Neural cell (in vitro differentiated cells): ENCODE data around the gene GPRC6A. TPM values are rescaled to one million over a fixed set of nuclear protein-coding genes. Genes with fewer than 3 reads are reported as not detected.

ENCODE experiments used
- H2AFZ ChIP-seq: fragments of 200-600, 300-800 bp; sonication (generic), shearing (Covaris generic); 2 replicates; pipeline ENCODE4 v1.6.0; 2014; ENCODE audit warnings: low read depth, mild to moderate bottlenecking, antibody characterized with exemption, low read length, moderate library complexity
- H3F3A ChIP-seq: fragments of 200-600 bp; shearing (Covaris generic); 2 replicates; pipeline ENCODE4 v1.6.1; 2016; ENCODE audit warnings: mild to moderate bottlenecking, moderate library complexity, mixed read lengths, antibody characterized with exemption, low read length; ENCODE audit not compliant: insufficient read depth, poor library complexity, severe bottlenecking
- H3K27ac ChIP-seq: fragments of 200-600, 300-800 bp; sonication (generic), shearing (Covaris generic); 2 replicates; pipeline ENCODE4 v1.5.1; 2014; ENCODE audit warnings: mild to moderate bottlenecking, low read length, moderate library complexity
- H3K27me3 ChIP-seq: fragments of 300-800, 200-600 bp; sonication (generic), shearing (Covaris generic); 2 replicates; pipeline ENCODE4 v1.6.0; 2014; ENCODE audit warnings: mild to moderate bottlenecking, low read depth, low read length, moderate library complexity; ENCODE audit not compliant: insufficient read depth
- H3K36me3 ChIP-seq: fragments of 300-800, 200-600 bp; sonication (generic), shearing (Covaris generic); 2 replicates; pipeline ENCODE4 v1.5.1; 2014; ENCODE audit warnings: mild to moderate bottlenecking, antibody characterized with exemption, low read length, moderate library complexity; ENCODE audit not compliant: insufficient read depth
- H3K4me2 ChIP-seq: fragments of 300-800, 200-600 bp; sonication (generic), shearing (Covaris generic); 2 replicates; pipeline ENCODE4 v1.6.0; 2014; ENCODE audit warnings: mild to moderate bottlenecking, low read length
- H3K4me3 ChIP-seq: fragments of 300-800, 200-600 bp; sonication (generic), shearing (Covaris generic); 2 replicates; pipeline ENCODE4 v1.5.1; 2014; ENCODE audit warnings: mild to moderate bottlenecking, low read length, moderate library complexity
- H3K79me2 ChIP-seq: fragments of 200-600 bp; shearing (Covaris generic); replicated peaks from 2 replicates; pipeline ENCODE4 v1.6.0; 2014; ENCODE audit warnings: mild to moderate bottlenecking, low read length, moderate library complexity; ENCODE audit not compliant: insufficient read depth
- H3K9ac ChIP-seq: fragments of 300-800, 200-600 bp; sonication (generic), shearing (Covaris generic); 2 replicates; pipeline ENCODE4 v1.6.1; 2016; ENCODE audit warnings: mild to moderate bottlenecking, low read length, mixed read lengths
- H3K9me2 ChIP-seq: fragments of 200-600 bp; shearing (Covaris generic); 2 replicates; pipeline ENCODE4 v1.6.1; 2016; ENCODE audit warnings: mild to moderate bottlenecking, low read length, mixed read lengths; ENCODE audit not compliant: insufficient read depth
- H3K9me3 ChIP-seq: fragments of 200-600, 300-800 bp; sonication (generic), shearing (Covaris generic); 2 replicates; pipeline ENCODE4 v1.6.1; 2016; ENCODE audit warnings: mild to moderate bottlenecking, mixed run types, low read length, moderate library complexity, mixed read lengths
- H4K20me1 ChIP-seq: fragments of 200-600 bp; shearing (Covaris generic); 2 replicates; pipeline ENCODE4 v1.6.1; 2016; ENCODE audit warnings: mild to moderate bottlenecking, mixed run types; ENCODE audit not compliant: insufficient read depth
- EP300 ChIP-seq: fragments of 450-650 bp; conservative IDR thresholded peaks from 2 replicates; pipeline ENCODE4 v1.6.1; 2014; ENCODE audit warnings: antibody characterized with exemption, mild to moderate bottlenecking, moderate library complexity; ENCODE audit not compliant: poor library complexity, severe bottlenecking
- EZH2 ChIP-seq: fragments of 200-600, 300-800 bp; shearing (Covaris generic), sonication (generic); IDR thresholded peaks from 2 replicates; pipeline ENCODE4 v1.6.1; 2014; ENCODE audit warnings: antibody characterized with exemption, low read length, borderline replicate concordance, mild to moderate bottlenecking; ENCODE audit not compliant: insufficient read depth, poor library complexity, severe bottlenecking
- MXI1 ChIP-seq: fragments of 450-650 bp; conservative IDR thresholded peaks from 2 replicates; pipeline ENCODE4 v1.6.1; 2014; ENCODE audit warnings: antibody characterized with exemption, mild to moderate bottlenecking; ENCODE audit not compliant: poor library complexity, severe bottlenecking
- POLR2AphosphoS5 ChIP-seq: IDR thresholded peaks from 2 replicates; pipeline ENCODE4 v1.6.1; 2012
- RAD21 ChIP-seq: fragments of 450-650 bp; conservative IDR thresholded peaks from 2 replicates; pipeline ENCODE4 v1.6.1; 2014; ENCODE audit warnings: antibody characterized with exemption, mild to moderate bottlenecking, moderate library complexity
- SMC3 ChIP-seq: fragments of 450-650 bp; conservative IDR thresholded peaks from 2 replicates; pipeline ENCODE4 v1.6.1; 2014; ENCODE audit warnings: antibody characterized with exemption, mild to moderate bottlenecking, moderate library complexity; ENCODE audit not compliant: poor library complexity
- TAF1 ChIP-seq: IDR thresholded peaks from 2 replicates; pipeline ENCODE4 v1.6.1; 2012; ENCODE audit warnings: low read depth
- polyA plus RNA-seq: library from polyadenylated mRNA; depleted of rRNA; stranded (reverse); fragments of >200 nt; gene quantifications from 2 replicates; pipeline ENCODE4 v1.2.3, GENCODE V29; 2014
- TF ChIP-seq, protein P1 (sequence below): IDR thresholded peaks from 2 replicates; pipeline ENCODE4 v1.6.1; 2012; ENCODE audit warnings: borderline replicate concordance
- TF ChIP-seq, protein P2 (sequence below): fragments of 450-650 bp; IDR thresholded peaks from 2 replicates; pipeline ENCODE4 v1.5.1; 2014; ENCODE audit warnings: antibody characterized with exemption, mild to moderate bottlenecking, moderate library complexity; ENCODE audit not compliant: poor library complexity, severe bottlenecking

Gene GPRC6A
- polyA plus RNA-seq, 1 donor from 2014 or later = not detected

DNA sequence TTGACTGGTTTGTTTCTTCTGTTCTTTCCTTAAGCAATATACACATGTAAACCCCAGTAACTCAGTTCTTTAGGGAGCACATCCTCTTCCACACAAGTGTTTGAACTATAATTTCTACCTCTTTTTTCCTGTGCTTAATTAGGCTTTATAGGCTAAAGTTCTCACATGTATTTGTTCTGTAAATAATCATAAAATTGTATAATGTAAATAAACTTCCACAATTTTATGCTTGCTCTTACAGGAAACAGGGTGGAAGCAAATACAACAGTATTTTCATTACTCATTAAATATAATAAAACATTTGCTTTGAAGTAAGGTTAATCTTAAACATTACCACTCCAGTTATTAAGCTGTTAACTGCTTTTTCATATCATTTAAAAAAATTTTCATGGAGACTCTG is 26.9 kb downstream of the GPRC6A start:
- H3K27me3 ChIP-seq = no peaks in the 10 kb centered on the region
- H4K20me1 ChIP-seq = no peaks in the 10 kb centered on the region
- no peaks in the 10 kb centered on the region for H3K36me3 ChIP-seq
- H3F3A ChIP-seq = no peaks in the 10 kb centered on the region
- no peaks in the 10 kb centered on the region for H3K79me2 ChIP-seq
- H3K4me3 ChIP-seq = no peak overlapping the region
- H3K9me2 ChIP-seq = no peaks in the 10 kb centered on the region
- TF ChIP-seq EZH2 (no peak), RAD21 (no peak), POLR2AphosphoS5 (no peak), TAF1 (no peak), SMC3 (no peak), EP300 (no peak), MXI1 (no peak)
- TF ChIP-seq, protein P1, sequence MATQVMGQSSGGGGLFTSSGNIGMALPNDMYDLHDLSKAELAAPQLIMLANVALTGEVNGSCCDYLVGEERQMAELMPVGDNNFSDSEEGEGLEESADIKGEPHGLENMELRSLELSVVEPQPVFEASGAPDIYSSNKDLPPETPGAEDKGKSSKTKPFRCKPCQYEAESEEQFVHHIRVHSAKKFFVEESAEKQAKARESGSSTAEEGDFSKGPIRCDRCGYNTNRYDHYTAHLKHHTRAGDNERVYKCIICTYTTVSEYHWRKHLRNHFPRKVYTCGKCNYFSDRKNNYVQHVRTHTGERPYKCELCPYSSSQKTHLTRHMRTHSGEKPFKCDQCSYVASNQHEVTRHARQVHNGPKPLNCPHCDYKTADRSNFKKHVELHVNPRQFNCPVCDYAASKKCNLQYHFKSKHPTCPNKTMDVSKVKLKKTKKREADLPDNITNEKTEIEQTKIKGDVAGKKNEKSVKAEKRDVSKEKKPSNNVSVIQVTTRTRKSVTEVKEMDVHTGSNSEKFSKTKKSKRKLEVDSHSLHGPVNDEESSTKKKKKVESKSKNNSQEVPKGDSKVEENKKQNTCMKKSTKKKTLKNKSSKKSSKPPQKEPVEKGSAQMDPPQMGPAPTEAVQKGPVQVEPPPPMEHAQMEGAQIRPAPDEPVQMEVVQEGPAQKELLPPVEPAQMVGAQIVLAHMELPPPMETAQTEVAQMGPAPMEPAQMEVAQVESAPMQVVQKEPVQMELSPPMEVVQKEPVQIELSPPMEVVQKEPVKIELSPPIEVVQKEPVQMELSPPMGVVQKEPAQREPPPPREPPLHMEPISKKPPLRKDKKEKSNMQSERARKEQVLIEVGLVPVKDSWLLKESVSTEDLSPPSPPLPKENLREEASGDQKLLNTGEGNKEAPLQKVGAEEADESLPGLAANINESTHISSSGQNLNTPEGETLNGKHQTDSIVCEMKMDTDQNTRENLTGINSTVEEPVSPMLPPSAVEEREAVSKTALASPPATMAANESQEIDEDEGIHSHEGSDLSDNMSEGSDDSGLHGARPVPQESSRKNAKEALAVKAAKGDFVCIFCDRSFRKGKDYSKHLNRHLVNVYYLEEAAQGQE = no peak
- TF ChIP-seq, protein P2, sequence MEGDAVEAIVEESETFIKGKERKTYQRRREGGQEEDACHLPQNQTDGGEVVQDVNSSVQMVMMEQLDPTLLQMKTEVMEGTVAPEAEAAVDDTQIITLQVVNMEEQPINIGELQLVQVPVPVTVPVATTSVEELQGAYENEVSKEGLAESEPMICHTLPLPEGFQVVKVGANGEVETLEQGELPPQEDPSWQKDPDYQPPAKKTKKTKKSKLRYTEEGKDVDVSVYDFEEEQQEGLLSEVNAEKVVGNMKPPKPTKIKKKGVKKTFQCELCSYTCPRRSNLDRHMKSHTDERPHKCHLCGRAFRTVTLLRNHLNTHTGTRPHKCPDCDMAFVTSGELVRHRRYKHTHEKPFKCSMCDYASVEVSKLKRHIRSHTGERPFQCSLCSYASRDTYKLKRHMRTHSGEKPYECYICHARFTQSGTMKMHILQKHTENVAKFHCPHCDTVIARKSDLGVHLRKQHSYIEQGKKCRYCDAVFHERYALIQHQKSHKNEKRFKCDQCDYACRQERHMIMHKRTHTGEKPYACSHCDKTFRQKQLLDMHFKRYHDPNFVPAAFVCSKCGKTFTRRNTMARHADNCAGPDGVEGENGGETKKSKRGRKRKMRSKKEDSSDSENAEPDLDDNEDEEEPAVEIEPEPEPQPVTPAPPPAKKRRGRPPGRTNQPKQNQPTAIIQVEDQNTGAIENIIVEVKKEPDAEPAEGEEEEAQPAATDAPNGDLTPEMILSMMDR = no peak
- H3K9me3 ChIP-seq = no peaks in the 10 kb centered on the region
- H3K4me2 ChIP-seq = no peak overlapping the region
- no peak overlapping the region for H2AFZ ChIP-seq
- H3K9ac ChIP-seq = no peak overlapping the region
- no peak overlapping the region for H3K27ac ChIP-seq

DNA sequence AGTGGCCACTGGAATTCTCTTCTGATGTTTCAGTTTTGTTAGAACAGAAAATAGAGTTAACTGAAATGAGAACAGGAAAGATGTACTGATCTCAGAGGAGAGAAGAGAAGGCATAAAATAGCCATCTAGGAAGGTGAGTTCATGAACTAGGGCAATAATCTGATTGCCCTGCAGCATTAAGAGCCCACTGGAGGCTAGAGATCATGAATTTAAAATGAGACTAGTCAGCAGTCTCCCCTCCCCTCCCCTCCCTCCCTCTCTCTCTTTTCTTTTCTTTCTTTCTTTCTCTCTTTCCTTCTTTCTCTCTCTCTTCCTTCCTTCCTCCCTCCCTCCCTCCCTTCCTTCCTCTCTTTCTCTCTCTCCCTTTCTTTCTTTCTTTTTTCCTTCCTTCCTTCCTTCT is 28.9 kb downstream of the GPRC6A start:
- Histone ChIP-seq H3K9me2 (no peaks in the 10 kb centered on the region), H3K9ac (no peak overlapping the region), H3F3A (no peaks in the 10 kb centered on the region), H3K4me2 (no peak overlapping the region), H2AFZ (no peak overlapping the region), H4K20me1 (no peaks in the 10 kb centered on the region), H3K27me3 (no peaks in the 10 kb centered on the region), H3K79me2 (no peaks in the 10 kb centered on the region), H3K27ac (no peak overlapping the region), H3K4me3 (no peak overlapping the region), H3K9me3 (no peaks in the 10 kb centered on the region), H3K36me3 (no peaks in the 10 kb centered on the region)
- TF ChIP-seq EZH2 (no peak), EP300 (no peak), TAF1 (no peak), POLR2AphosphoS5 (no peak), MXI1 (no peak), SMC3 (no peak), RAD21 (no peak)
- TF ChIP-seq, protein P1 = no peak
- TF ChIP-seq, protein P2 = no peak
